HG02642 (cell line): ENCODE results near the gene IRAK1.

ENCODE experiments used
- ATAC-seq: cut with Tn5 transposase; IDR thresholded peaks from one replicate; pipeline ENCODE4 v1.9.1; 2021; ENCODE audit warnings: mild to moderate bottlenecking; ENCODE audit not compliant: unreplicated experiment, poor library complexity

Gene IRAK1

DNA sequence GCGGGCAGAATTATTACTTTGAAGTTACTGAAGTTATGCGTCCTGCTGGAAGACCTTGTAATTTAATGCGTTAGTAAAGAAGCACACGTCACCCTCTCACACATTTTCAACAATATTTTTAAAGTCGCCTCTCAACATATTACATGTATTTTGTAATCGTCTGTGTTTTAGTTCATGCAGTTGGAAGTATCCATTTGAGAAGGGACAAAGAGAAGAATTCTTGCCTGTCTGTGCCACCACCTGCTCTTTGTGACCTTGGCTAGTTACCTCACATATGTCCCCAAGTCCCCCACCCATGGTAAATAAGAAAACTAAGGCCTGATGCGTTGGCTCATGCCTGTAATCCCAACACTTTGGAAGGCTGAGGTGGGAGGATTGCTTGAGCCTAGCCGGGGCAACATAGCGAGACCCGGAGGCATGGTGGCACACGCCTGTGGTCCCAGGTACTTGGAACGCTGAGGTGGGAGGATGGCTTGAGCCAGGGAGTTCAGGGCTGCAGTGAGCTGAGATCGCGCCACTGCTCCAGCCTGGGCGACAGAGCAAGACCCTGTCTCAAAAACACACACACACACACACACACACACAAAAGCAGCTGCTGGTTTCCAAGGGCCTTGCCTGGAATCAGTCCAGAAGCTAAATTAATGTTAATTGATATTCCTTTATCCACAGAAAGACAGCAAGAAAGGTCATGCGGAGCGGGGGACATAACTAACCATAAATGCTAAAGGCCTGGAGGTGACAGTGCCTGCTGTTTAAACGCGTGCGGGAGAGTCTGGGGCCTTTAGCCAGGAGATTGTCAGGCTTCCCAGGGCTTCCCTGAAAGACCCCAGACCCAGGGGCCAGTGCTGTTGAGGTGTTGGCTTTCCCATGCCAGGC is 46.3 kb downstream of the IRAK1 start:
- no peak for ATAC-seq

GRCh38 chrX:153972368-153973126 is 47.2 kb downstream of the IRAK1 start, which contains the start of gene TMEM187:
TSS of gene TMEM187 (plus strand) at chrX:153972754. CDS start at chrX:153982063, 9,309 bp downstream.
- peak; percentile 59 for ATAC-seq

- ATAC-seq: peak; percentile 49
Observed at GRCh38 chrX:153971450-153972367, 48.0 kb downstream of the IRAK1 start, which contains the start of gene HCFC1. TSS of gene HCFC1 (minus strand) at chrX:153971818. CDS start at chrX:153970840, 978 bp downstream.

- peak; percentile 39 for ATAC-seq
Observed at GRCh38 chrX:153971124-153971449, 48.6 kb downstream of the IRAK1 start.

GRCh38 chrX:153970357-153971123 is 49.2 kb downstream of the IRAK1 start:
- ATAC-seq: peak; percentile 1

DNA sequence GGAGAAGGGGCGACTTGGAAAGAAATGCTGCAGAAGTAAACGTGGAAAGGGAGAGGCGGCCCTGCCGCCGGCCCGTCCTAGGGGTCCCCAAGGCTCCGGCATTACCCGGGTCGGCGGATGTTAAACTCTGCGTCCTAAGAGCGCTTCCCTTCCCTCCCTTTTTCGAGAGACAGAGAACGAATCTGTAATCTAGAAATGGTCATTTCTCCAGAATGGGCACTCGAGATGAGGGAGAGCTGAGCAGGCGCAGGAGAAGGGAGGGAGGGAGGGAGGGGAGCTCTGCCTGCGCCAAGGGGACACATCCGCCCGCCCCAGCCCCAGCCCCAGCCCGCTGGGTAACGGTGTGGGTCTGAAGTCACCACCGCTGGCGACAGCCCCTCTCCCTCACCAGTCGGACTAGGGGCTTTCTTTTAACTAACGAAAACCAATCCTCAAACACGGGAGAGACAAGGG is 49.8 kb downstream of the IRAK1 start:
- ATAC-seq: no peak

- no peak for ATAC-seq
Observed at GRCh38 chrX:153969125-153969903, 50.4 kb downstream of the IRAK1 start.

DNA sequence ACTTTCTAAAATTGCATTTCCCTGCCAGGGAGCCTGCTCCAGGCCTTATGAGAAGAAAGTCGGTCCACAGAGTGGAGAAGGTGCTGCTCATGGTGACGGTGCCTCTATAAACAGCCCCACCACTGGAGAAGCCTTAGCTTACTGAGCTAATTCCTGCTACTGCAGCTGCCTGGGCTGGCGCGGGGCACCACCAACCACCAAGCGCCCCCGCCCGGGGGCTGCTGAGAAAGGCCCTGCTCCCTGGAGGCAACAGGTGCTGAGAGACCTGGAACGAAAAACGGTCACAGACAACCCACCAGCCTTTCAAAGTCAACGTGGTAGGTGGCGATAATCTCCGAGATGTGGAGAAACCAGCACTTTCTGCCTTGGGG is 51.0 kb downstream of the IRAK1 start:
- no peak for ATAC-seq

DNA sequence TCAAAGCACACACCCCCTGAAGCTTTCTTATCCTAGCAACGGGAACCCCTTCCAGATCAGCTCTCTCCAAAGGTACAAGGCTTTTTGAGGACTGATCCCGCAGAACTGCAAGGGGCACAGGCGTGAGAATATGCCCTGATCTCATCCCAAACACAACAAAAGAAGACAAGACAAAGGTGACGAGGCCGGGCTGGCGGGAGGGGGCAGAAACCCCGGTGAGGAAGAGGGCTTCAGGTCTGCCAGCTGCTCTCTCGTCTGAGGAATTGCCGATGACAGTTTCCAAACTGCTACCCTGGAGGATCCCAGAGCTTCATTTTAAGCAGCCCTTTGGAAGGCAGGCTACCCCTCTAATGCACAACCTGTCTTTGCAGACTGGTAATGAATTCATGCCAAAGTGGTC is 51.4 kb downstream of the IRAK1 start:
- ATAC-seq: no peak

DNA sequence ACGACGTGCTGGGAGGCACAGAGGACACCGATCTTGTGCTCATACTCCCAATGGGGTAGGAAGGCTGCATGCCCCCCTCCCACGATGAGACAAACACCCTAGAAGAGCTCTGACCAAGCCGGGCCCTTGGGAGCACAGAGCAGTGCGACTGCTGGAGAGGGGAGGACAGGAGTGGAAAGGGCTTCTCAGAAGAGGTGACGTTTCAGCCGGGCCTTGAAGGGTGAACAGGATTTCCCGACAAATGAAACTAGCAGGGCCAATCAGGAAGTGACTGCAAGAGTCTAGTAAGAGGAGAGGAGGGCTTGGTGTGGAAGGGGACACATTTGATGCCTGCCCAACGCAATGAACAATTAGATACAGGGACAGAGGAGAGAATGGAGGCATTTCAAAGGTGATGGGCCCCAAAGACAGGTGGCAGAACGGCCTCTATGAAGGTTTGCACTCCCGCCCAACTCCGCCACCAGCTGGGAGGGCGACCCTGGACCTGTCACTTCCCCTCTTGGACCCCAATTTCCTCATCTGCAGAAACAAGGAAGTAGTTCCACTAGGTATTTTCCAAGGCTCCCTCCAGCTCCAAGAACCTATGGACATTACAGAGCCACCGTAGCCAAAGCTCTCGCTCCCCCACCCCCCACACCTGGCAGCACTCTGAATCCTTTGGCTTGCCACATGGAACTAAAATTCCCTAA is 52.0 kb downstream of the IRAK1 start:
- ATAC-seq: no peak

DNA sequence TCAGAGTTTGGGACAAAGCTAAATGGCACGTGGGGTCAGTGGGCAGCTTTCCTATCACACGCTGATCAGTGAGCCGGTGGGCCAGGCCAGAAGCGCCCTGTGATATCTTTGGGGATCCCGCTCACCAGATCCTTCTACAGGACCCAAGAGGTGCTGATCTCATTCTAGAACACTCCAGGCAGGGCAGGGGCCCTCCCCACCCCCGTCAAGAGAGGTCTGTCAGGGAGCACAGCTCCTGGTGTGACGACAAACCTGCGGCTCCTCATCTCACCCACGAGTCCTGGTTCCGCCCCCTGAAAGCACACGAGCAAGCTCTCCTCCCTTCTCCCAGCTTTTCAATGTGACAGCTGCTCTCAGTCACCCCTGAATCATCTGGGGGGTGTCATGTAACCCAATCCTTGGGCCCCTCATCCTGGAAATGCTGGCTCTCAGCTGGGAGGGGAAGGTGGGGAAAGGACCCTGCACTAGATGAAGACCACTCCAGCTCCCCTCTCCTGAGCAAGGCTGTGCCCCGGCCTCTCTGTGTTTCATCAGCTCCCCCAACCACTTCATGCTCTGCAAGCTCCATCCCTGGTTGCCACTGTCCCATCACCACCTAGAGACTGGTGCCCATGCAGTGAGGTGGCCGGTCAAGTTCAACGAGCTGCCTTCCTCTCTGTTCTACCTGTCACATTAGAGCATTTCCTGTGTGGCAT is 52.7 kb downstream of the IRAK1 start:
- no peak for ATAC-seq

DNA sequence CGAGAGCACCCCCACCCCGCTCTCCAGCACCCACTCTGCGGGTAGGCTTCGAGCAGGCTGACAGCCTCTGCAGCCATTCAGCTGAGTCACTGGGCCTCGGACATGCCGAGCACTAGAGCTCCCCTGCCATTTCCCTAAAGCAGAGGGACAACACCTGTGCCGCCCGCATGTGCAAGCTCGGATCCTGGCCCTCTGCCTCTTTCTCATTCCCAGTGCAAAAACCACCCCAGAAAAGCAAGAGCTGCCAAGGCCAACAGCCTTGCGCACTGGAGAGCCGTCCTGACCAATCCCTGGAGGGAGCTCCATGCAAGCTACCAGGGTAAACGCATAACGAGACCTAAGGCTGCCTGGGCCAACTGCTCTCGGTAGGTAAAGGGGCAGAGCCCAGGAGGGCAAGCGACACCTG is 53.4 kb downstream of the IRAK1 start:
- ATAC-seq: no peak

- ATAC-seq: no peak
Observed at GRCh38 chrX:153965406-153965805, 54.3 kb downstream of the IRAK1 start.

DNA sequence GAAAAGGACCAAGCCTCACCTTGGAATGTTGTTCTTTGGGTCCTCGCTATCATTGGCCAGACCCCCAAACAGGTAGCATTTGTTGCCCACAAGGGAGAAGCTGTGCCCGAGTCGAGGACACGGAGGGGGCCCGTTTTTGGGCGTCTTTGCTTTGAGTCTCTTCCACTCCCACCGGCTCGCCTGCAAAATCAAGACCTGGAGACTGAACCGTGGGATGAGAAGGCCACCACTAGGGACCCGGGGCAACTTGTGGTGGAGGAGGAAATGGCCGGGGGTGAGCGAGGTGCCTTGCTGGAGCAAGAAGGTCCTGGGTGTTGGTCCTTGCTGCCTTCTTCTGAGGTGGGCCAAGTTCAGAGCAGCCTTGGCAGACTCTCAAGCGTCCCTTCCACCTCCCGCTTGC is 55.6 kb downstream of the IRAK1 start:
- no peak for ATAC-seq

- ATAC-seq: no peak
Observed at GRCh38 chrX:153963546-153963945, 56.2 kb downstream of the IRAK1 start.

DNA sequence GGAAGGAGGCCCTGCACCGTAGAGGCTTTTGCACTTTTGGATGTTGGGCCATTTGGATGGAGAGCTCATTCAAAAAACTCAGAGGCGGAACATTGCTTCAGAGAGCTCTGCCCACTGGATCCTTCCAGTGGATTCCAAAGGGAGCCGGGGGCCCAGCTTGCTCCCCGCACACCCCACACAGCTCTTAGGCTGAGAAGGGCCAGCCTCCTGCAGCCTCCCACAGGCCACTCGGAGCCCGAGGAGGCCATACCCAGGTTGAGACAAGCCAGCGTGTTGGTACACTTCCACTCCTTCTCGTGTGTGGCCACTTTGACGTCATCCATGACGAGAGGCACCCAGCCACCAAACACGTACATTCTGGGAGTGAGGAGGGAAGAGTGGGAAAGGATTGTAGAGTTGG is 58.4 kb downstream of the IRAK1 start:
- no peak for ATAC-seq

GRCh38 chrX:153960786-153961185 is 58.9 kb downstream of the IRAK1 start:
- ATAC-seq: no peak
